GM19035 (cell line): Measurements from ENCODE around the gene EMD.
"Not testable (repeated sequence)": the region's sequence is repeated elsewhere in the genome, so short reads cannot be mapped to it uniquely, and the experiment has no call there.

Source experiments
- ATAC-seq: cut with Tn5 transposase; IDR thresholded peaks from one replicate; pipeline ENCODE4 v1.9.1; 2021; ENCODE audit not compliant: unreplicated experiment

Gene EMD

DNA sequence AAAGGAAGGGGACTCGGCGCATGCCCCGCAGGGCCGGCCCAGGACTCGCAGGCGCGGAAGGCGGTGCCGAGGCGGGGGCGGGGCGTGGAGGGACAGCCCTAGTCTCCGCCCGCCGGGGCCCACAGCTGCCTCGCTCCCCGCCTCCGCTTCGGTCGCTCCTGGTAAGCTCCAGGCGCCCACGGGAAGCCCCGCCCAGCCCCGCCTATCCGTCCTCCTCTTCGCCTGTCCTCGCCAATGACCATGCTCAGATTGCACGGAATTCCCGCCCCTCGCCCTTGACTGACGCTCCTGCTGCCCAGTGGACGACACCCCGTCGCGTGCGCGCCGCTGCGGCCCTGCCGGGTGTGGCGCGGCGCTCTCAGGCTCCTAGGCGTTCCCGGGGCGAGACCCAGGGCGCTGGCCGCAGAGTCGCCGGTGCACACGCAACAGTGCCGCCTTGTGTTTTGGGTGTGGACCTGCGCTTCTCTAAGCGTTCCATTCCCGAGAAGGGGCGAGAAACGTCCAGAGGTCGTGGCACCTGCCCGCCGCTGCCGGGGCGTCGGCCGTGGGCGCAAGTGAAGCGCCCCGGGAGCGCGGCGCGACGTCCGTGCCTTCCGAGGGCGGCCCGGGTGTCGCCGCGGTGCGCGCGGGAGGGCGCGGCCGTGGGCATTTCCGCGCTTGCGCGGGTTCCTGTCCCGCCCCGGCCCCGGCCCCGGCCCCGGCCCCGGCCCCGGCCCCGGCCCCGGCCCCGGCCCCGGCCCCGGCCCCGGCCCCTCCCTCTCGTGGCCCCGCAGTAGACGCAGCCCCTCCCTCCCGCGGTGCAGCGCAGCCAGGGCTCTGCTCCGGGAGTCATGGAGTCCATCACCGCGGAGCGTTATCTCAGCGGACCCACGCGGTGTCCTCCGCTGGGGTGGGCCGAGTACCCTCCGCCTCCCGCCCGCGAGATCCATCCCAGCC is 11.0 kb downstream of the EMD start:
- ATAC-seq = peak; percentile 67

DNA sequence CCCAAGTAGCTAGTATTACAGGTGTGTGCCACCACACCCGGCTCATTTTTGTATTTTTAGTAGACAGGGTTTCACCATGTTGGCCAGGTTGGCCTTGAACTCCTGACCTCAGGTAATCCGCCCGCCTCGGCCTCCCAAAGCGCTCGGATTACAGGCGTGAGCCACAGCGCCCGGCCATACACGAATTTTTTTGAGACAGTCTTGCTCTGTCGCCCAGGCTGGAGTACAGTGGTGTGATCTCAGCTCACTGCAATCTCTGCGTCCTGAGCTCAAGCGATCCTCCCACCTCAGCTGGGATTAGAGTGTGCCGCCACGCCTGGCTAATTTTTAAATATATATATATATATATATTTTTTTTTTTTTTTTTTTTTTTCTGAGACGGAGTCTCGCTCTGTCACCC is 17.3 kb downstream of the EMD start:
- ATAC-seq = not testable (repeated sequence)

DNA sequence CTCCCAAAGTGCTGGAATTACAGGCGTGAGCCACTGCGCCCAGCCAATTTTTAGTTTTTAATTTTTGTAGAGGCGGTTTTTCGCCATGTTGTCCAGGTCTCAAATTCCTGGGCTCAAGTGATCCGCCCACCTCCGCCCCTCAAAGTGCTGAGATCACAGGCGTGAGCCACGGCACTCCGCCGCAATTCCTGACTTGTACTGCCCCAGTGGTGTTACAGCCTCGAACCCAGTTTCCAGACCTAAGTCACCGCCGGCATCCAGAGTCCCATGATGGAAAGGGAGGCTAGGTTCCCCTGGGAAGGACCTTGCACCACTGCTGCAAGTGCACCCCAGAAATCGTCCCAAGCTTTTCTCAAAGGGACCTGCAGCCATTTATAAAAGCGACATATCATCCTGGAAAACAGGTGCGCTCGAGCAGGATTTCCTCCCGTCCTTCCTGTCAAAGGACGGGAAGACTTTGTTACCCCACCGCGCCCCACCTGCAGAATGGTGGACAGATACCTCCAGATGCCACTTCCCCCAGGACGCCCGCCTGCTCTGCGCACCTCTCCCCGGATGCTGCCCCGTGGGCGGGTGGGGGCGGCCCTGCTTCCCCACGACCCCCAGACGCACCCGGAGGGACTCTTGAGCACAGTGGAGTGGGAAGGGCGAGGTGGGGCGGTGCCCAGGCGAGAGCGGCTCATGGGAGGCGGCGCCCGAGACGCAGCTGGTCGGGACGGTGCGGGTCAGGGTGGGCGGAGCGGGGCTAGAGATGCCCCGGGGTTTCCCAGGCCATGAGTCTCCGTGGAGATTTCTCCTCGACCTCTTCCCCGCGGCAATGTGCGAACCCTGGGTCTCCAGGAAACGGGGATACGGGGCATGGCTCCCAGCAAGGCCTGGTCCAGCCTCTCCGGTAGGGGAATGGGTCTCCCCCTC is 18.1 kb downstream of the EMD start:
- peak; percentile 46 for ATAC-seq

DNA sequence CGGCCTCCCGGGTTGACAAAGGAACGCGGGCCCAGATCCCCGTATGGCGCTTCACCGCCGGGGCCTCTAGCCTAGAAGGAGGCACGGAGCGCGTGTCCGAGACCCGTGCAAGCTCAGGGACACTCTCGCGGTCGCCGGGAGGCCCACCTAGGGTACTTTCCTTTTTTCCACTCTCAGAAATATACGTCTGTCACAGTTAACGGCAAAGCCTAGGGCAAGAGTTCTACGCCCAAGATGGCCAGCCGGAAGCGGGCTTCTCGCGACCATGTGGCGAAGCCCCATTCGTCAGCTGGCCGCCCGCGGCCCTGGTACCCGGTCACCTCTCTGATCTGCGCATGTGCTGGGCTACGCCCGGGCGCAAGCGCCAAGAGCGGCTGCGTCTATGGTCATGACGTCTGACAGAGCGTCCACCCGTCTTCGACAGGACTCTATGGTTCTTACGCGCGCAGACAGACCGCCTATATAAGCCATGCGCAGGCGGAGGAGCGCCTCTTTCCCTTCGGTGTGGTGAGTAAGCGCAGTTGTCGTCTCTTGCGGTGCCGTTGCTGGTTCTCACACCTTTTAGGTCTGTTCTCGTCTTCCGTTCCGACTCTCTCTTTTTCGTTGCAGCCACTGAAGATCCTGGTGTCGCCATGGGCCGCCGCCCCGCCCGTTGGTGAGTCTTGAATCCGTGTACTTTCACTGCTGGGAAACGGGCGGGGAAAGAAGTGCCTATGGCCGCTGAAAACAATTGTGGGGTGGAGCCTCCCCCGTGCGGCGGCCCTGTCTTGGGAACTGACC is 19.0 kb downstream of the EMD start, which contains the start of gene RPL10:
Gene RPL10, plus strand, starts transcription at position 490 of the 780 bp plus-strand sequence. Its CDS starts 143 bp downstream, at position 633.
- peak; percentile 77 for ATAC-seq

DNA sequence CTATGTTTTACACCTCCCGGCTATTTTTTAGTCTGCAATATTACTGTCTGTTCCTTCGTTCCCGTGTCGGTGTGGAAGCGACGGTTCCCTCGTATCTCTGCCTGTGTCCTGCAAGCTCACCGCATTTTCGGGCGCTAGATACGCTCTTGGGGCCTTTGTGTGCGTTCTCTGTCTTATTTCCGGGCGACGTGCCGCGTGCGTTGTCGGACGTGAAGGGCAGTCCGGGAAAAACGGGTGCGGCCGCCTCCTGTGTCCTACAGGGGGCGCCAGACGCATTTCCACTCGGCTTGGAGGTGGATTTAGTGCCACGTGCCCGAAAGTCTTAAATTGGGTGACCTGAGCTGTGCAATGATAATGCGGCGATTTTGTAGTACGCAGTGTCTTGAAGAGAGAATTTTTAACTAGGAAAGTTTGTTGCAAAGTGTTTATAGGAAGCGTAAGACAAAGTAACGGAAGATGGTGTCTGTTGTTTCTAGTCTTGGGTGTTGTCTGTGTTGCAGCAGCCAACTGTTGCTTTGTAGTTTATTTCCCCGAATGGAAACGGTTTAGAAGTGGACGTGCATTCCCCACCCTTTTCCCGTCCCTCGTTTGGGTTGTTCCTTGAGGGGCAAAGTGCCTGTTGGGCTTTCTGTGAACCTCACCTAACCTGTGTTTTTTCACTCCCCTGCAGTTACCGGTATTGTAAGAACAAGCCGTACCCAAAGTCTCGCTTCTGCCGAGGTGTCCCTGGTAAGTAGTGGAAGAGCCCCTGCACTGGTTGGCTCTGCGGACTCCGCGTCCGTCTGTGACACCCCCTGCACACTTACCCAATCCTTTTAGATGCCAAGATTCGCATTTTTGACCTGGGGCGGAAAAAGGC is 19.8 kb downstream of the EMD start:
- ATAC-seq = peak; percentile 21

DNA sequence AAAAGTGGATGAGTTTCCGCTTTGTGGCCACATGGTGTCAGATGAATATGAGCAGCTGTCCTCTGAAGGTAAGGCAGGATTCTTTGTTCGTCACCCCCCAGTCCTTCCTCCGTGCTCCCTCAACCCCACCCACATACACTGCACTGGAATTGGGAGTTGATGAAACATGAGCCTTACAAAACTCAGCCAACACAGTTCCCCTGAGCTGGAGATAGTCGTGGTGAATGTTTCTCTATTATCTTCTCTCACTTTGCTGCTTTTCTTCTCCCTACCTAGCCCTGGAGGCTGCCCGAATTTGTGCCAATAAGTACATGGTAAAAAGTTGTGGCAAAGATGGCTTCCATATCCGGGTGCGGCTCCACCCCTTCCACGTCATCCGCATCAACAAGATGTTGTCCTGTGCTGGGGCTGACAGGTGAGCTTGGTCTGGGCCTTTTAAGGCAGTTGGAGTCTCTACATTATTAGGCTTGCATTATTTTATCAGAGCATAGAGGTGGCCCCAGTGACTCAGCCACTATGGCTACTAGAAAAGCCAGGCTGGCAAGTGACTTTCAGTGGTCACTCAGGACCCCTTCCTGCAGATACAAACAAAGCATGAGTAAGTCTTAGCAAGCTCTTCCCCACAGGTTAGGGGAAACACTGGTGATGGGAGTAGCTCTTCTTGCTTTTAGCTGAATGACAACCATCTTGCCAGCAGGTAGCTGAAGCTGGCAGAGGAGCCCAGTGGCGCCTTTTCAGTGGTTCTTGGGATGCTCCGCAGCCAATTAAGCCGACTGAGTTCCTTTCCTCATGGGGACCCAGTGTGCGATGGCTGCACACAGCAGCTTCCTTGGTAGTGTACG is 20.7 kb downstream of the EMD start:
- ATAC-seq = no peak

DNA sequence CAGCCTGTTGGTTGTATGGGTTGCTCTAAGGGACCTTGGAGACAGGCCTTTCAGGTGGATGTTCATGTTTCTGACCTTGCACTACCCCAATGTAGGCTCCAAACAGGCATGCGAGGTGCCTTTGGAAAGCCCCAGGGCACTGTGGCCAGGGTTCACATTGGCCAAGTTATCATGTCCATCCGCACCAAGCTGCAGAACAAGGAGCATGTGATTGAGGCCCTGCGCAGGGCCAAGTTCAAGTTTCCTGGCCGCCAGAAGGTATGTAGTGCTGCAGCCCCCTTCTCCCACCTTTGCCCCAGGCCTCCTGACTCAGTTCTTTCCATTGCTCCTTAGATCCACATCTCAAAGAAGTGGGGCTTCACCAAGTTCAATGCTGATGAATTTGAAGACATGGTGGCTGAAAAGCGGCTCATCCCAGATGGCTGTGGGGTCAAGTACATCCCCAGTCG is 21.3 kb downstream of the EMD start:
- not testable (repeated sequence) for ATAC-seq

DNA sequence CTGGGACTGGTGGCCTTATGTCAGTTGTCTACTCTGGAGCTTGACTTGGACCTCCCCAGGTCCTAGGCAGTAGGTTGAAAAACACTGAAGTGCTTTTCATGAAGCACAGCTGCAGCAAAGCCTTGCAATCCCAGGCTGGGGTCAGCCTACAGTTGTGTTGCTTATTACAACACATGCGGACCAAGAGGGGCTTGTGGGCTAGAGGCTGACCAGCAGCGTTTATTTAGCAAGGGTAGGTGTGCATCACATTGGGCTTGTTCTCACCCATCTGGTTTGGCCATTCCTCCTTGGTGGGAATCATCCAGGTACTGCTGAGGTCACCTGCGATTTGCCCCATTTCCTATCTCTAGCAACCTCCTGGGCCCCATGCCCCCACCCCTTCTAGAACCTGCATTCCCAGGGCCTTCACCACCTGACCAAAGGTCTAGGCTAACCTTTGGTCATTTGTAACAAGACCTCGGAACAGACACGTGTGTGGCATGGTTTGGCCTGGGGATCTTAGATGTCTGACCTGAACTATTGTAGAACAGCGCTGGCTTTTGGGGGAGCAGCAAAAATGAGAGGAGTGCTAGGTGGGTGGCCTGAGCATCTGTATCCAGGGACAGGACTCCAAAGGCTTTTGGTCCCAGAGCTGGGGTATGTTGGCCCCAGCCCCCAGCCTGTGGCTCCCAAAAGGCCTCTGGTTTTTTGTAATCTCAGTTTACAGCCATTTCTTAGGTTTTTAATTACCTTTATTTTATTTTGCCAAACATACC is 22.1 kb downstream of the EMD start:
- ATAC-seq = no peak

DNA sequence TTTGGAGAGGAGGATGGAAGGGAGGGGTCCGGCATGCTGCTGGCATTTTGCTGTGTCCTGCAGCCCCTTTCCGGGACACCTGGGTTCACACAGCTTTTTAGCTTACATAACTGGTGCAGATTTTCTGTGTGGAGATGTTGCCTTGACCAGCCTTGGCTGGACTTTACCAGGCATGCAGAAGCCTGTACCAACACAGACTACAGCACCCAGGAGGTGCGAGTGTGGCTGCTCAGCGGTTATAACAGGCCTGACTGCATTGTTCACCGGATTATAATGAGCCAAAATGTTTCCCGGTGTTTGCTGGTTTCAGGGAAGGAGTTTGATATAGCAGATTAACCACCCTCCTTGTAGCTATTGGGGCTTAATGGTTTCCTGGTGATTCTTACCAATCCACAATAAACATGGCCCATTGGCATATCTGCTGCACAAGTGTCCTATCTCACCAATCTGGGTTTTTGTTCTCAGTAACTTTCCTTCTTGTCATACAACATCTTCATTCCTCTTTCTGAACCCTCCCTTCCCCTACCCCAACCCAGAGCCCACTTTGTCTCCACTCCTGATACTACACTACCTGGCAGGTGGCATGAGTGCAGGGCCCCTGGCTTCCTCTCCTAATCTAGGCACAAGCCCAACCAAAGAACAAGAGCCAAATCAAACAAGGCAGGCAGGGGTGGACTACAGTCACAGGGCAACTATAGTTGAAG is 23.0 kb downstream of the EMD start:
- no peak for ATAC-seq

DNA sequence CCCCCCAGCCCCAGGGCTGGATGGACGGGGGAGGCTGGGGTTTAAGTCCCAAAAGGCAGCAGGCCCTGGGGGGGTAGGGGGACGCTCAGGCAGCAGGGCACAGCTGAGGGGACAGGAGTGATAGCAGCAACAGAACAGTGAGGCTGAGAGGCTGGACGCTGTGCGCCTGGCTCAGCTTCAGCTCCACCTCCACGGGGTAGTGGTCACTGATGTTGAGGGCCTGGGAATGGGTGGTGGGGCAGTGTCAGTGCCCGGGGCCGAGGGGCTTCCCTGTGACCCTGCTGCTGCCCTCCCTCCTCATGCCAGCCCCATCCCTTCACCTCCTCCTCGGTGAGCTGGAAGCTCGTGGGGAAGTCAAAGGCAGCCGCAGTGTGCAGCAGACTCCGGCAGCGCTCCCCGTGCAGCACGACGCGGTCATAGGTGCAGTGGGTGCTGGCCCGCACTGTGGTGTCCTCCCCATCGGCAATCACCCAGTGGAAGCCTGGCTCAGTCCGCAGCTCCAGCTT is 23.6 kb downstream of the EMD start:
- no peak for ATAC-seq

DNA sequence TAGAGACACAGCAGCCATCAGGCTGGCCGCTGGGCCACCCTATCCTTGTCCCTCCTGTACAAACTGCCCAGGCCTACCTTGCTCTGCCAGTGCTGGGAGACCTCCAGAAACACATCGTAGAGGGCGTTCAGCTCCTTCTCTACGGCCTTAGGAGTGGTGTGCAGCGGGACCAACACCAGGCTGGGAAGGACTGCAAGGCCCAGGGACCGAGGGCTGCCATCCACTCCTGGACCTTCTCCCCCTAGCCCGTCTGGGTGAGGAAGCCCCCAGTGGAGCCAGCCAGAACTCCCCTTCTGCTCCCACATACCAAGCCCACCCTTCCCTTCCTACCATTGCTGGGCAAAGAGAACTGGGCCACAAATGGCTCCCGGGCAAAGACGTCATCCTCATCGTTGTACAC is 24.1 kb downstream of the EMD start:
- ATAC-seq = no peak

DNA sequence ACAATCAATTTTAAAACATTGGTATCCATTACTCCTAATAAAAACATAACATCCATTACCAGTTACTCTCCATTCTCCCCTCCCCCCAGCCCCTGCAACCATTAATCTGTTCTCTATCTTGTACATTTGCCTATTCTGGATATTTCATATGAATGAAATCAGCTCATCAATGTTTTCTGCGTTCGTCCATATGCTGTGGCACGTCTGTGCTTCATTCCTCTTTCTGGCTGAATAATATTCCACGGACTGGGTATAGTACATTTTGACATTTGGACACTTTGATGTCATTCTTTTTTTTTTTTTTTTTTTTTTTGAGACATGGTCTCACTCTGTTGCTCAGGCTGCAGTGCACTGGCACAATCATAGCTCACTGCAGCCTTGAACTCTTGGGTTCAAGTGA is 24.8 kb downstream of the EMD start:
- ATAC-seq = no peak

DNA sequence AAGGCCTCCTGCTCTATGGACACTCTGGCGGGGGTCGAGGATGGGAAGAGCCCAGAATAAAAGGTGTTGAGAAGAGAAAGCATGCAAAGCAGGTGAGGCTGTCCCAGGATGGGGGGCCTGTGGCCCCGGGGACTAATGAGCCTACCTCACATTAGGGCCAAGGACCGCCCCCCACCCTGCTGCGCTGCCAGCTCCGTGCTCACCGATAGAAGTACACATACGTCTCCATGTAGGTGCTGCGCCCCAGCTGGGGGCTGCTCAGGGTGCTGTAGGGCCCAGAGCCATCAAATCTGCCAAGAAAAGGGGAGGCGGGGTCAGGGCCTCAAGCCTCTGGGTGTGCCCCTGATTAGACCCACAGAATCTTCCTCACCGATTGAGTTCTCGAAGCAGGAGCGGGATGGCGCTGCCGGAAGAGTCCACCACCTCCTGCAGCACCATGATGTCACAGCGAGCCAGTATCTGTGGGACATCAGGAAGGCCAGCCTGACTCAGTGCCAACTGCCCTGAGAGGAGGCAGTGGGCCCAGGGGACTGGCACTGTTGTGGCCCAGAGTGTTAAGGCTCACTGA is 25.6 kb downstream of the EMD start:
- no peak for ATAC-seq

DNA sequence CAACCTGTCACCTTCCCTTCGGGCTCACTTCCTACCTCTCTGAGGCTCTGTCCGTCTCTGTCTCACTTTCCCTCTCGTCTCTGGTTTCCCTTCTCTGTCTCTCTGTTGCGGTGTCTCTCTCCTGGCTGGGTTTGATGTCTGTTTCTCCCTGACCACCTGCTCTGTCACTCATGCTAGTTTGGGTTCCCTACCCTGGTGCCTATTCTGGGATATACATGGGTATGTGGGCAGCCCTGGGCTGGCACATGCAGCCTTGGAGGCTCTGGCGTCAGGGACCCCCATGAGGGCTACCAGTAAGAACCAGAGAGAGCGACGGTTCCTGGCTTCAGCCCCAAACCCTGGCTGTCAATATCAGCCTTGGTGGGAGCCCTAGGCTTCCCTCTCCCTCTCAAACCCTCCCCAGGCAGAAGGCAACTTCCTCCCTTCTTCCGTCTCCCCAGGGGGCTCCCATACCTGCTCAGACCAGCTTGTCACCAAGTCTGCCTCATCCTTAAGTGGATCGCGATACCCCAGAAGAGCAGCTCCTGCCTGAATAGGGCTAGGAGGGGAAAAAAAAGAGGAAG is 29.6 kb downstream of the EMD start:
- ATAC-seq = no peak

DNA sequence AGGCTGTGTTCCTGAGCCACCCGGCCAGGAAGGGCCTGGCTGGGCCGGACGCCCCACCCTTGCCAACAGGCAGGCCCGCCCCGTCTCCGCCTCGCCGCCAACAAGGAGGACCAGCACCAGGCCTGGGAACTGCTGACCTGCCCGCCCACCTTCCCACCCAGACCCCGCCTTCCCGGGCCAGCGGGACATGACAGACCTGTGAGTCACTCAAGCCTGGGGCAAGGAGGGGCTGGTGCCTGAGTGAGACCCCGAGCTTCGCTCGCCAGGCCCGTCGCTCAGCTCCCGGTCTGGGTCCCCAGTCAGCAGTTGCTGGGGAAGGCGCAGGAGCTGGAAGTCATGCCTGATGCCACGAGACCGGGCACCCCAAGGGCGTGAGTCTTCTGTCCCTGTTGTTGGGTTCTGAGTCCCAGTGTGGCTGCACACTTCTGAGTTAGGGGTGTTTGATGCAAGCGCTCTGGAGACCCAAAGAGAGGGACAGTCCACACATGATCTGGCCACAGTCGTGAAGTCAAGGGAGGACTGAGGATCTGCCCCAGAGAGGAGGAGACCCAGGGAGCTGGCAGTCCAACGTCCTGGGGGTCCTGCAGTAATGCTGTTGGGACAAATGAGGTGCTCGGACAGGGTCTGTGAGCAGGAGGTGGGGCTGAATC is 30.3 kb downstream of the EMD start, which contains the start of gene DNASE1L1:
Gene DNASE1L1, minus strand, starts transcription at position 33 of the 650 bp plus-strand sequence. CDS start 3,686 bp downstream, outside the sequence.
- ATAC-seq = no peak

DNA sequence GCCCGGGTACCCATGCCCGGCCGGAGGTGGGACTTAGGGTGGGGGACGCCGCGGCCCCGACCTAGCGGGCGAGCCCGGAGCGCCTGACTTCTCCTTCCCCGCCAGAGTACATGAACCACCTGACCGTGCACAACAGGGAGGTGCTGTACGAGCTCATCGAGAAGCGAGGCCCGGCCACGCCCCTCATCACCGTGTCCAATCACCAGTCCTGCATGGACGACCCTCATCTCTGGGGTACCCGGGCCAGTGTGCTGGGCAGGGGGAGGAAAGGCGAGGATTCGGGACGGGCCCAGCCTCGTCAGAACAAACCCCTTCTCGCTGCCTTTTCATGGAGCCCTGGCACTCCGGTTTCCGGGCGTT is 32.9 kb downstream of the EMD start:
- ATAC-seq = peak; percentile 51
